Endothelial cell of umbilical vein (primary cell): Measurements from ENCODE around the gene RAMACL.

Experiments
- EZH2 ChIP-seq: IDR thresholded peaks from 2 replicates; pipeline ENCODE4 v1.6.1; 2012; ENCODE audit warnings: borderline replicate concordance, low read depth, mild to moderate bottlenecking, moderate library complexity, low read length, inconsistent platforms; ENCODE audit not compliant: severe bottlenecking
- MYC ChIP-seq: IDR thresholded peaks from one replicate; pipeline ENCODE4 v1.6.1; 2011; ENCODE audit warnings: mild to moderate bottlenecking, low read depth, low read length
- TF ChIP-seq, protein P1 (sequence below), 2 donors: IDR thresholded peaks; 1 replicate in 1 of 2; 2 replicates in 1 of 2; pipeline ENCODE4 v1.5.1; 2011; ENCODE audit warnings: low read length in 2 of 2, mild to moderate bottlenecking in 2 of 2, moderate library complexity in 2 of 2, control low read depth in 1 of 2, inconsistent platforms in 1 of 2, low read depth in 1 of 2; ENCODE audit not compliant: insufficient read depth in 1 of 2; ENCODE audit errors: extremely low read depth in 1 of 2

GRCh38 chr6:166563805-166564204, 22.7 kb downstream of the RAMACL start:
- TF ChIP-seq, protein P1, sequence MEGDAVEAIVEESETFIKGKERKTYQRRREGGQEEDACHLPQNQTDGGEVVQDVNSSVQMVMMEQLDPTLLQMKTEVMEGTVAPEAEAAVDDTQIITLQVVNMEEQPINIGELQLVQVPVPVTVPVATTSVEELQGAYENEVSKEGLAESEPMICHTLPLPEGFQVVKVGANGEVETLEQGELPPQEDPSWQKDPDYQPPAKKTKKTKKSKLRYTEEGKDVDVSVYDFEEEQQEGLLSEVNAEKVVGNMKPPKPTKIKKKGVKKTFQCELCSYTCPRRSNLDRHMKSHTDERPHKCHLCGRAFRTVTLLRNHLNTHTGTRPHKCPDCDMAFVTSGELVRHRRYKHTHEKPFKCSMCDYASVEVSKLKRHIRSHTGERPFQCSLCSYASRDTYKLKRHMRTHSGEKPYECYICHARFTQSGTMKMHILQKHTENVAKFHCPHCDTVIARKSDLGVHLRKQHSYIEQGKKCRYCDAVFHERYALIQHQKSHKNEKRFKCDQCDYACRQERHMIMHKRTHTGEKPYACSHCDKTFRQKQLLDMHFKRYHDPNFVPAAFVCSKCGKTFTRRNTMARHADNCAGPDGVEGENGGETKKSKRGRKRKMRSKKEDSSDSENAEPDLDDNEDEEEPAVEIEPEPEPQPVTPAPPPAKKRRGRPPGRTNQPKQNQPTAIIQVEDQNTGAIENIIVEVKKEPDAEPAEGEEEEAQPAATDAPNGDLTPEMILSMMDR (IDR thresholded peaks at IDR 0.05; ENCODE audit: extremely low read depth in 1 of 2, insufficient read depth in 1 of 2, low read depth in 1 of 2, low read length in 2 of 2): no peak
- TF ChIP-seq MYC (no peak), EZH2 (no peak)
